ENCODE measurements around the gene ARL13A.
"Not testable (repeated sequence)": the region's sequence is repeated elsewhere in the genome, so short reads cannot be mapped to it uniquely, and the experiment has no call there.

The ARL13A gene

DNA sequence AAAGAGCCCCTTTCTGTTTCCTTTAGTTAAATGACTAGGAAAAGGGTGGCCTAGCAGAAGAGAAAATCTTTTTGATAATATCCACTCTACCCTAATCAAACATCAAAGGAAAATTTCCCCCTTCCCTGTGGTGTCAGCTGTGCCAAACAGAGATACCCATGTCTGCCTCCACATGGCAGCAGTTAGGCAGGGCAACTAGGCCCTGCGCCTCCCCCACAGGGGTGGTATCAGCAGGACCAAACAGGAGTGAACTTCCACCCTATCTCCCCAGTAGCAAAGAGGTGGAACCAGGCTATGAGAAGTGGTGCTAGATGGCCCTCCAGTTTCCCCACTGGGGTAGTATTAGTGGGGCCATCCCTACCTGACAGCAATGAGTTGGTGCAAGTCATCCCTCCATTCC lies 21.0 kb upstream of the ARL13A start:
- H3K36me3 ChIP-seq (ENCODE audit: control insufficient read depth, insufficient read depth, low read length) = no peaks in the 10 kb centered on the region
- peaks cover 16% of the 10 kb centered on the region for H3K4me1 ChIP-seq (ENCODE audit: control insufficient read depth, insufficient read depth, low read length)
- no peak overlapping the region for H3K27ac ChIP-seq (ENCODE audit: low read depth, low read length)
- H3K4me3 ChIP-seq (ENCODE audit: low read depth, low read length) = no peak overlapping the region
- H3K9ac ChIP-seq (ENCODE audit: low read length) = no peak overlapping the region
- H3K9me3 ChIP-seq (ENCODE audit: control insufficient read depth, insufficient read depth, low read depth, low read length) = no peaks in the 10 kb centered on the region
- peaks cover 3% of the 10 kb centered on the region; the same call in 1 of the 2 replicates for H3K27me3 ChIP-seq (ENCODE audit: control insufficient read depth, insufficient read depth, low read length)

DNA sequence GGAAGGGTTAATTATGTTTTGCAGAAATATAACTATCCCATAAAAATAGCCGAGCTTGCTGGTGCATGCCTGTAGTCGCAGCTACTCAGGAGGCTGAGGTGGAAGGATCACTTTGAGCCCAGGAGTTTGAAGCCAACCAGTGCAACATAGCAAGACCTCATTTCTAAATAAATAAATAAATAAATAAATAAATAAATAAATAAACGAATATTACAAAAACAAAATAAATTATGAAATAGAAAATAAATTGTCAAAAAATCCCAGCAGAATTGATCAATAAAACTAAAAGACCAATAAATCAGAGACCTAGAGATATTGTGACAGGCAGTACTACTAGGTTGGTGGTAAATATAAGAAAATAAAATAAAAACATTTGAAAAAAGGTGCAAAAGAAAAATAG lies 6.7 kb upstream of the ARL13A start:
- Histone ChIP-seq H3K27ac (ENCODE audit: low read depth, low read length) (no peak overlapping the region), H3K9ac (ENCODE audit: low read length) (no peak overlapping the region), H3K36me3 (ENCODE audit: control insufficient read depth, insufficient read depth, low read length) (no peaks in the 10 kb centered on the region), H3K4me1 (ENCODE audit: control insufficient read depth, insufficient read depth, low read length) (no peaks in the 10 kb centered on the region), H3K9me3 (ENCODE audit: control insufficient read depth, insufficient read depth, low read depth, low read length) (no peaks in the 10 kb centered on the region), H3K27me3 (ENCODE audit: control insufficient read depth, insufficient read depth, low read length) (no peaks in the 10 kb centered on the region), H3K4me3 (ENCODE audit: low read depth, low read length) (no peak overlapping the region)

DNA sequence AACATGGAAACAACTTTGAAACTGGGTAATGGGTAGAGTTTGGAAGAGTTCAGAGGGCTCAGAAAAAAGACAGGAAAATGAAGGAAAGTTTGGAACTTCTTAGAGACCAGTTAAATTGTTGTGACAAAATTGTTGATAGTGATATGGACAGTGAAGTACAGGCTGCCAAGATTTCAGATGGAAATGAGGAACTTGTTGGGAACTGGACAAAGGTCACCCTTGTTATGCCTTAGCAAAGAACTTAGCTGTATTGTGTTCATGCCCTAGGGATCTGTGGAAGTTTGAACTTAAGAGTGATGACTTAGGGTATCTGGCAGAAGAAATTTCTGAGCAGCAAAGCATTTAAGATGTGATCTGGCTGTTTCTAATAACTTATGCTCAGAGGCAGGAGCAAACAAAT lies 5.1 kb upstream of the ARL13A start:
- Histone ChIP-seq H3K9me3 (ENCODE audit: control insufficient read depth, insufficient read depth, low read depth, low read length) (no peaks in the 10 kb centered on the region), H3K9ac (ENCODE audit: low read length) (no peak overlapping the region), H3K4me3 (ENCODE audit: low read depth, low read length) (no peak overlapping the region), H3K27me3 (ENCODE audit: control insufficient read depth, insufficient read depth, low read length) (no peaks in the 10 kb centered on the region), H3K27ac (ENCODE audit: low read depth, low read length) (no peak overlapping the region), H3K36me3 (ENCODE audit: control insufficient read depth, insufficient read depth, low read length) (no peaks in the 10 kb centered on the region), H3K4me1 (ENCODE audit: control insufficient read depth, insufficient read depth, low read length) (no peaks in the 10 kb centered on the region)

GRCh38 chrX:100969936-100970335 lies 428 bp downstream of the ARL13A start:
- Histone ChIP-seq H3K9me3 (ENCODE audit: control insufficient read depth, insufficient read depth, low read depth, low read length) (peaks cover 13% of the 10 kb centered on the region), H3K36me3 (ENCODE audit: control insufficient read depth, insufficient read depth, low read length) (no peaks in the 10 kb centered on the region)

DNA sequence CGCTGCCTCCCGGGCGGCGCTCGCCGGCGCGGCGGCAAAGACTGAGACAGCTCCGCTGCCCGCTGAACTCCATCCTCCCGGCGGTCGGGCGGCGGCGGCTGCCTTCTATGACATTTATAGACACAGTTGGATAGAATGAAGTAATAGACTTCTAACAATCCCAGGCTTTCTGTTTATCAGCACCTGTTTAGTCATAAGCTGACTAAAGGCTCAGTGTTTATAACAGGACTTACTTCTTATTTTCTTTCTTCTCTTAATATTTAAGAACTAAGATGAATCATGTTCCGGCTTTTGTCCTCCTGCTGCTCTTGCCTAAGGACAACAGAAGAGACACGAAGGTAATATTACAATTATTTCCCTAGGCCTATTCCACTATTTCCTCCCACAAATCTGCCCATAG lies 3.9 kb downstream of the ARL13A start:
- Histone ChIP-seq H3K27me3 (ENCODE audit: control insufficient read depth, insufficient read depth, low read length) (no peaks in the 10 kb centered on the region), H3K9me3 (ENCODE audit: control insufficient read depth, insufficient read depth, low read depth, low read length) (peaks cover 17% of the 10 kb centered on the region), H3K27ac (ENCODE audit: low read depth, low read length) (no peak overlapping the region), H3K9ac (ENCODE audit: low read length) (no peak overlapping the region), H3K36me3 (ENCODE audit: control insufficient read depth, insufficient read depth, low read length) (no peaks in the 10 kb centered on the region), H3K4me3 (ENCODE audit: low read depth, low read length) (no peak overlapping the region), H3K4me1 (ENCODE audit: control insufficient read depth, insufficient read depth, low read length) (no peaks in the 10 kb centered on the region)

More at GRCh38 chrX:100969936-100970335, 428 bp downstream of the ARL13A start:
- no peaks in the 10 kb centered on the region for H3K27me3 ChIP-seq (ENCODE audit: control insufficient read depth, insufficient read depth, low read length)
- no peak overlapping the region for H3K9ac ChIP-seq (ENCODE audit: low read length)
- H3K4me1 ChIP-seq (ENCODE audit: control insufficient read depth, insufficient read depth, low read length) = no peaks in the 10 kb centered on the region
- H3K27ac ChIP-seq (ENCODE audit: low read depth, low read length) = no peak overlapping the region
- H3K4me3 ChIP-seq (ENCODE audit: low read depth, low read length) = no peak overlapping the region

DNA sequence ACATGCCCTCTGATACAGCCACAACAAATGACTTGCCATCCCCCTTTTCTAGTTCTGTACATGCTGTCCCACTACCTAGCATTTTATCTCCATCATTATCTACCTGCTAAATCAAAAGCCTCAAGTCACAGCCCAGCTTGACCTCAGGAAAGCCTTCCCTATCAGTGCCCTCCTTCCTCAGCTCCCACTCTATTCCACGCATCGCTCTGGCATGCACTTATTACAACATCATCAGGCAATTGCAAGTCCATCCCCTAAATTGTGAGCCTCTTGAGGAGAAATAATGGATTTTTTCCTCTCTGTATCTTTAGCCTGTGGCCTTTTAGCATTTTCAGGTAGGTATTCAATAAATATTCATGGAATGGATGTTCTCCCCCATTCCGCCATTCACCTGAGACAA lies 5.7 kb downstream of the ARL13A start:
- H3K9ac ChIP-seq (ENCODE audit: low read length) = no peak overlapping the region
- no peaks in the 10 kb centered on the region for H3K36me3 ChIP-seq (ENCODE audit: control insufficient read depth, insufficient read depth, low read length)
- H3K4me1 ChIP-seq (ENCODE audit: control insufficient read depth, insufficient read depth, low read length) = no peaks in the 10 kb centered on the region
- H3K27ac ChIP-seq (ENCODE audit: low read depth, low read length) = no peak overlapping the region
- no peaks in the 10 kb centered on the region for H3K27me3 ChIP-seq (ENCODE audit: control insufficient read depth, insufficient read depth, low read length)
- no peak overlapping the region for H3K4me3 ChIP-seq (ENCODE audit: low read depth, low read length)
- peaks cover 17% of the 10 kb centered on the region for H3K9me3 ChIP-seq (ENCODE audit: control insufficient read depth, insufficient read depth, low read depth, low read length)

DNA sequence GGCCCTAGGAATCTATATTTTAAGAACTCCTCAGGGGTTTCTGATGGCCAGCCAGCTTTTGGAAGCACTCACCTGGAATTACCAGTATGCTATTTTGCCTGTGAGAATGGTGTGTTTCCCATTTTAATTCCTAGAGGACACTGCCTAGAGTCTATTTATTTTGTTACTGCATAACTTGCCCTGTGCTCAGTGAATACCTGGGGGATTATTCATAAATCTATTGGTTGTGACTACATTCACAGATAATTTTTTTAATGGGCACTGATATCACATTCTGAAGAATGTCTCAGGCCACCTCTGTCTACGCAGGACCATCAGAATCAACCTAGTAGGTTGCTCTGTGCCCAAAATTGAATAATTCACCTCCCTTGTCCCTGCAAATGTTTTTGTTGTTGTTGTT lies 6.7 kb downstream of the ARL13A start:
- H3K9me3 ChIP-seq (ENCODE audit: control insufficient read depth, insufficient read depth, low read depth, low read length) = peaks cover 17% of the 10 kb centered on the region
- no peaks in the 10 kb centered on the region for H3K27me3 ChIP-seq (ENCODE audit: control insufficient read depth, insufficient read depth, low read length)
- no peaks in the 10 kb centered on the region for H3K36me3 ChIP-seq (ENCODE audit: control insufficient read depth, insufficient read depth, low read length)
- H3K27ac ChIP-seq (ENCODE audit: low read depth, low read length) = no peak overlapping the region
- no peaks in the 10 kb centered on the region for H3K4me1 ChIP-seq (ENCODE audit: control insufficient read depth, insufficient read depth, low read length)
- H3K9ac ChIP-seq (ENCODE audit: low read length) = no peak overlapping the region
- no peak overlapping the region for H3K4me3 ChIP-seq (ENCODE audit: low read depth, low read length)

DNA sequence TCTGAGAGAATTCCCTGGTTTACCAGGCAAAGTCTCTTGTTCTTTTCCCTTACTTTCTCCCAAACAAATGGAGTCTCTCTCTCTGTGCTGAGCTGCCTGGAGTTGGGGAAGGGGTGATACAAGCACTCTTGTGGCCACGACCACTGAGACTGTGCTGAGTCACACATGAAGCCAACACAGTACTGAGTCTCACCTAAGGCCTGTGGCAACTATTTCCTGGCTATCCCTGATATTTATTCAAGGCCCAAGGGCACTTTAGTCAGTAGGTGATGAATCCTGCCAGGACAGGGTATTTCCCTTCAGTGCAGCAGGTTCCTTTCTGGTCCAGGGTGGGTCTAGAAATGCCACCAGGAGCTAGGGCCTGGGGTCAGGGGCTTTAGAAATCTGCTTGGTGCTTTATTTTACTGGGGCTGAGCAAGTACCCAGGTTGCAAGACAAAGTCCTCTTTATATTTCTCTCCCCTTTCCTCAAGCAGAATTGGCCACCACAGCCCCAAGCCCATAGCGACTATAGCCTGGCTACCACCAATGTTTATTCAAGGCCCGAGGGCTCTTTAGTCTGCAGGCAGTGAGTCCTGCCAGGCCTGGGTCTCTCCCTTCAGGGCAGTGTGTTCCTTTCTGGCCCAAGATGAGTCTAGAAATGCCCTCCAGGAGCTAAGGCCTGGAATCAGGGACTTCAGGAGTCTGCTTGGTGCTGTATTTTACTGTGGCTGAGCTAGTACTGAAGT lies 10.5 kb downstream of the ARL13A start:
- H3K27me3 ChIP-seq (ENCODE audit: control insufficient read depth, insufficient read depth, low read length) = no peaks in the 10 kb centered on the region
- H3K36me3 ChIP-seq (ENCODE audit: control insufficient read depth, insufficient read depth, low read length) = no peaks in the 10 kb centered on the region
- H3K4me1 ChIP-seq (ENCODE audit: control insufficient read depth, insufficient read depth, low read length) = no peaks in the 10 kb centered on the region
- no peak overlapping the region for H3K9ac ChIP-seq (ENCODE audit: low read length)
- H3K27ac ChIP-seq (ENCODE audit: low read depth, low read length) = no peak overlapping the region
- peaks cover 3% of the 10 kb centered on the region for H3K9me3 ChIP-seq (ENCODE audit: control insufficient read depth, insufficient read depth, low read depth, low read length)
- no peak overlapping the region for H3K4me3 ChIP-seq (ENCODE audit: low read depth, low read length)

- no peaks in the 10 kb centered on the region; the same call in 1 of the 2 replicates for H3K27me3 ChIP-seq (ENCODE audit: control insufficient read depth, insufficient read depth, low read length)
- no peak overlapping the region for H3K9ac ChIP-seq (ENCODE audit: low read length)
These were observed 11.3 kb downstream of the ARL13A start for GRCh38 chrX:100980608-100981497.

DNA sequence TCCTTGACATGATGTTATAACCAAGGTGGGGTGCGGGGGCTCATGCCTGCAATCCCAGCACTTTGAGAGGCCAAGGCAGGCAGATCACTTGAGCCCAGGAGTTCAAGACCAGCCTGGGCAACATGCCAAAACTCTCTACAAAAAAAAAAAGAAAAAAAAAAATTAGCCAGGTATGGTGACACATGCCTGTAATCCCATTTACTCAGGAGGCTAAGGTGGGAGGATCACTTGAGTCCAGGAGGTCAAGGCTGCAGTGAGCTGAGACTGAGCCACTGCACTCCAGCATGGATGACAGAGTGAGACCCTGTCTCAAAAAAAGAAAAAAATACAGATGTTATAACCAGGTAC lies 12.0 kb downstream of the ARL13A start:
- H3K27ac ChIP-seq (ENCODE audit: low read depth, low read length); H3K4me1 ChIP-seq (ENCODE audit: control insufficient read depth, insufficient read depth, low read length); H3K36me3 ChIP-seq (ENCODE audit: control insufficient read depth, insufficient read depth, low read length); H3K27me3 ChIP-seq (ENCODE audit: control insufficient read depth, insufficient read depth, low read length); H3K9me3 ChIP-seq (ENCODE audit: control insufficient read depth, insufficient read depth, low read depth, low read length); H3K4me3 ChIP-seq (ENCODE audit: low read depth, low read length); H3K9ac ChIP-seq (ENCODE audit: low read length): not testable (repeated sequence)

More at GRCh38 chrX:100980608-100981497, 11.3 kb downstream of the ARL13A start:
- H3K4me3 ChIP-seq (ENCODE audit: low read depth, low read length) = no peak overlapping the region
- no peaks in the 10 kb centered on the region for H3K4me1 ChIP-seq (ENCODE audit: control insufficient read depth, insufficient read depth, low read length)
- no peaks in the 10 kb centered on the region for H3K9me3 ChIP-seq (ENCODE audit: control insufficient read depth, insufficient read depth, low read depth, low read length)
- no peaks in the 10 kb centered on the region for H3K36me3 ChIP-seq (ENCODE audit: control insufficient read depth, insufficient read depth, low read length)
- H3K27ac ChIP-seq (ENCODE audit: low read depth, low read length) = no peak overlapping the region

DNA sequence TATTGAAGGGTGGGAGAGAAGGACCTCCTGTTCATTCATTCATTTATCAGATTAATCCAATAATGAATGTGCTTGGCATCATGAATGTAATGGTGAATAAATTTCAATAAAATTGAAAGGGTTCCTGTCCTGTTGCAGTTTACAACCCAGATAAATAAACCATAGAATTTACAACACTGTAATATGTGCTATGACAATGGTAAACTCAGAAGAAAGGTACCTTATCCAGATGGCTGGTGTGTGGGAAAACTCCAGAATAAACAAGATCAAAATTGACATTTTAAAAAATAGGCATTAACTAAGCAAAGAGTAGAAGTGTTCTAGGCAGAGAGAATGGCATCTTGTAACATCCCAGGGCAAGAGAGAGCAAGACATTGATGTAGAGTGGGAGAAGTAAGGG lies 15.3 kb downstream of the ARL13A start:
- Histone ChIP-seq H3K27me3 (ENCODE audit: control insufficient read depth, insufficient read depth, low read length) (no peaks in the 10 kb centered on the region; the same call in 1 of the 2 replicates), H3K9ac (ENCODE audit: low read length) (no peak overlapping the region), H3K9me3 (ENCODE audit: control insufficient read depth, insufficient read depth, low read depth, low read length) (no peaks in the 10 kb centered on the region), H3K36me3 (ENCODE audit: control insufficient read depth, insufficient read depth, low read length) (no peaks in the 10 kb centered on the region), H3K4me1 (ENCODE audit: control insufficient read depth, insufficient read depth, low read length) (no peaks in the 10 kb centered on the region), H3K27ac (ENCODE audit: low read depth, low read length) (no peak overlapping the region), H3K4me3 (ENCODE audit: low read depth, low read length) (no peak overlapping the region)
